HepG2 (cell line): ENCODE measurements around the gene PXT1. TPM values are rescaled to one million over a fixed set of nuclear protein-coding genes. Genes with fewer than 3 reads are reported as not detected.

ENCODE experiments used
- ATAC-seq: fragments of 200-7000 bp; cut with Tn5 transposase; 3 replicates; pipeline ENCODE4 v1.9.1; 2020; ENCODE audit warnings: mild to moderate bottlenecking, moderate library complexity
- BruUV-seq: library from RNA; stranded (reverse); fragments of 400-500 nt; replicated peaks from 2 replicates; lab custom pipeline; 2021; lab: Mats Ljungman, UMichigan
- CTCF ChIA-PET: fragments of 300-600 bp; formaldehyde crosslinking; extraction: SDS; loops from one replicate; lab custom pipeline; 2021; ENCODE audit warnings: low total read pairs, inconsistent platforms, low intra/inter-chr PET ratio; lab: Yijun Ruan, JAX
- POLR2A ChIA-PET: fragments of 350-600 bp; sonication (Branson Sonifier 250); formaldehyde crosslinking; loops from one replicate; lab custom pipeline; 2020; ENCODE audit warnings: antibody characterized with exemption, inconsistent platforms; lab: Yijun Ruan, JAX
- DNase-seq: peaks from one replicate; pipeline ENCODE4 v3.0.0-alpha.2; 2015; ENCODE audit warnings: low spot score
- FAIRE-seq: peaks from 3 replicates; lab custom pipeline; 2011; peaks lifted over from hg19 to GRCh38; lab: Jason Lieb, UNC
- H2AFZ ChIP-seq: one replicate; pipeline ENCODE4 v1.6.1; 2011; ENCODE audit warnings: low read length, inconsistent platforms
- H3K27ac ChIP-seq: fragments of 300-600 bp; 3 replicates; pipeline ENCODE4 v1.8.0; 2011; ENCODE audit warnings: mixed run types, mild to moderate bottlenecking, mixed read lengths, low read length, inconsistent platforms; ENCODE audit not compliant: insufficient read depth; ENCODE audit errors: extremely low read length
- H3K27me3 ChIP-seq, 2 experiments: fragments of 200-600 bp in 1 of 2; 2 replicates in 1 of 2; 3 replicates in 1 of 2; pipeline versions ENCODE4 v1.6.0 to v1.8.0; 2011; ENCODE audit warnings: low read length in 2 of 2, mild to moderate bottlenecking in 2 of 2, moderate library complexity in 2 of 2, inconsistent platforms in 1 of 2; ENCODE audit not compliant: insufficient read depth in 2 of 2, control insufficient read depth in 1 of 2
- H3K36me3 ChIP-seq, 2 experiments: fragments of 200-600 bp in 1 of 2; replicated peaks in 1 of 2; 2 replicates in 1 of 2; 3 replicates in 1 of 2; pipeline versions ENCODE4 v1.5.1 to v1.8.0; 2011; ENCODE audit warnings: low read length in 2 of 2, inconsistent platforms in 1 of 2; ENCODE audit not compliant: insufficient read depth in 2 of 2, control insufficient read depth in 1 of 2
- H3K4me1 ChIP-seq: 2 replicates; pipeline ENCODE4 v1.5.1; 2012; ENCODE audit warnings: low read length, inconsistent platforms; ENCODE audit not compliant: insufficient read depth
- H3K4me2 ChIP-seq: 2 replicates; pipeline ENCODE4 v1.6.0; 2011; ENCODE audit warnings: low read depth, low read length, inconsistent platforms
- H3K4me3 ChIP-seq, 3 experiments: fragments of 200-600 bp in 1 of 3; sonication (generic), shearing (Covaris generic) in 1 of 3; replicated peaks in 1 of 3; 2 replicates each; pipeline ENCODE4 v1.5.1; 2011 to 2016; ENCODE audit warnings: low read length in 3 of 3, inconsistent platforms in 2 of 3, low read depth in 2 of 3, mild to moderate bottlenecking in 2 of 3, control low read depth in 1 of 3, mixed read lengths in 1 of 3; ENCODE audit not compliant: insufficient read depth in 1 of 3
- H3K79me2 ChIP-seq: one replicate; pipeline ENCODE4 v1.6.1; 2011; ENCODE audit warnings: low read length, inconsistent platforms; ENCODE audit not compliant: insufficient read depth
- H3K9ac ChIP-seq: 2 replicates; pipeline ENCODE4 v1.6.0; 2011; ENCODE audit warnings: mild to moderate bottlenecking, low read depth, low read length, inconsistent platforms; ENCODE audit not compliant: insufficient read depth
- H3K9me3 ChIP-seq: 2 replicates; pipeline ENCODE4 v1.5.1; 2012; ENCODE audit warnings: mild to moderate bottlenecking, low read length
- H4K20me1 ChIP-seq: 2 replicates; pipeline ENCODE4 v1.6.0; 2011; ENCODE audit warnings: inconsistent platforms, mild to moderate bottlenecking, low read length, moderate library complexity; ENCODE audit not compliant: insufficient read depth
- MAFG ChIP-seq: sonication (generic); formaldehyde crosslinking; IDR thresholded peaks from 2 replicates; pipeline ENCODE4 v1.5.1; 2020; ENCODE audit warnings: mild to moderate bottlenecking, missing genetic modification reagents
- MEIS2 ChIP-seq: sonication (generic); formaldehyde crosslinking; IDR thresholded peaks from 2 replicates; pipeline ENCODE4 v1.9.0; 2021; ENCODE audit warnings: mild to moderate bottlenecking, missing genetic modification reagents
- MXD4 ChIP-seq: IDR thresholded peaks from 2 replicates; pipeline ENCODE4 v1.6.1; 2016; ENCODE audit warnings: mild to moderate bottlenecking, missing biosample characterization, missing genetic modification reagents
- RNF2 ChIP-seq: fragments of 450-650 bp; conservative IDR thresholded peaks from 2 replicates; pipeline ENCODE4 v1.6.1; 2016; ENCODE audit warnings: low read depth
- SAFB2 ChIP-seq: sonication (generic); formaldehyde crosslinking; IDR thresholded peaks from 2 replicates; pipeline ENCODE4 v1.5.1; 2020; ENCODE audit warnings: missing genetic modification reagents, low read depth, mild to moderate bottlenecking, borderline replicate concordance
- TBX2 ChIP-seq: sonication (generic); formaldehyde crosslinking; IDR thresholded peaks from 2 replicates; pipeline ENCODE4 v1.5.0; 2020; ENCODE audit warnings: missing genetic modification reagents, mild to moderate bottlenecking, borderline replicate concordance
- ZFP36L2 ChIP-seq: sonication (generic); formaldehyde crosslinking; IDR thresholded peaks from 2 replicates; pipeline ENCODE4 v1.4.0; 2020; ENCODE audit warnings: missing genetic modification reagents
- ZNF335 ChIP-seq: sonication (generic); formaldehyde crosslinking; IDR thresholded peaks from 2 replicates; pipeline ENCODE4 v1.4.0; 2020; ENCODE audit warnings: missing genetic modification reagents
- ZNF550 ChIP-seq: sonication (generic); formaldehyde crosslinking; IDR thresholded peaks from 2 replicates; pipeline ENCODE4 v1.4.0; 2020; ENCODE audit warnings: mild to moderate bottlenecking, missing genetic modification reagents, borderline replicate concordance
- ZNF841 ChIP-seq: sonication (generic); formaldehyde crosslinking; IDR thresholded peaks from 2 replicates; pipeline ENCODE4 v1.8.1; 2023; ENCODE audit warnings: missing genetic modification reagents, borderline replicate concordance
- WGBS: methylation state at CpG from one replicate; pipeline ENCODE4 v1.1.6; 2017; ENCODE audit warnings: low lambda C conversion rate; 5-methylcytosine and 5-hydroxymethylcytosine counted together
- in situ Hi-C: cut with HindIII; loops from 2 replicates; pipeline ENCODE4 v1.10.0; 2017; ENCODE audit warnings: low pct_unique_long_range_greater_than_20kb; ENCODE audit not compliant: extremely low pct_ligation_motif_present
- intact Hi-C: fragments of 100-400 bp; cut with micrococcal nuclease; formaldehyde crosslinking; loops from one replicate; pipeline ENCODE4 v1.10.0; 2022; ENCODE audit not compliant: unreplicated experiment
- polyA plus RNA-seq, 8 experiments: library from polyadenylated mRNA; depleted of rRNA in 3 of 8; stranded (reverse) in 7 of 8; unstranded in 1 of 8; fragments of >200 nt; fragmentation: Illumina TruSeq in 4 of 8; extraction: Trizol in 4 of 8; gene quantifications; 2 replicates each; pipeline versions ENCODE4 v1.2.1 to v1.2.3, GENCODE V29; 2011 to 2016; ENCODE audit warnings: low read depth in 4 of 8, missing spikeins in 1 of 8, mixed read lengths in 1 of 8; ENCODE audit not compliant: insufficient read depth in 1 of 8
- total RNA-seq, 5 experiments: library from RNA; depleted of rRNA; stranded (reverse); fragments of >200 nt; fragmentation: Illumina TruSeq; extraction: Trizol; gene quantifications; 2 replicates each; pipeline ENCODE4 v1.2.3, GENCODE V29; 2016; ENCODE audit warnings: low read depth in 1 of 5
- TF ChIP-seq, protein P1 (sequence below): sonication (generic); formaldehyde crosslinking; IDR thresholded peaks from 2 replicates; pipeline ENCODE4 v1.8.0; 2022; ENCODE audit warnings: mild to moderate bottlenecking, missing genetic modification reagents
- TF ChIP-seq, protein P2 (sequence below): sonication (generic); formaldehyde crosslinking; IDR thresholded peaks from 2 replicates; pipeline ENCODE4 v1.4.0; 2020; ENCODE audit warnings: missing genetic modification reagents, borderline replicate concordance
- TF ChIP-seq, protein P3 (sequence below): sonication (generic); formaldehyde crosslinking; IDR thresholded peaks from 2 replicates; pipeline ENCODE4; 2020; ENCODE audit warnings: missing genetic modification reagents, mild to moderate bottlenecking, borderline replicate concordance

PXT1 gene
- total and polyA plus RNA-seq, 2 of the 13 experiments (the other 11 are each of a cell fraction or from before 2014, with no cell fraction given), result 0.04 TPM; not detected in 1

DNA sequence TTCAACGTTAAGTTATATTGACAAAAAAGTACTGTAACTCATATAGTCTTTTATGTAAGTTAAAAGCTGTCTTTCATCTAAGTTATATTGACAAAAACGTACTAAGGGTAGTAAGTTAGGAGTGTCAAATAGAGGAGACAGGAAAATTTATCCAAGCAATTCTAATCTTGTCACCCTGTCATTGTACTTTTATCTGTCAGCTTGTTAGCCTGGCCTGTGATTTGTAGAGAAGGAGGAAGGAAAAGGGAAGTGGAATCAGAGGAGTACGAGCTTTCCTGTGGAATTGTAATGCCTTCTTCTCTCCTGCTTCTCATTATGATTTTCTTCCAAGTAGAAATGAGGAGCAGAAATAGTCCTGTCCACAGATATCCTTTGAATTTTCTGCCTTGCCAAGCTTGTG lies 19.0 kb upstream of the PXT1 start:
- Histone ChIP-seq H2AFZ (no peak overlapping the region), H3K36me3 (peaks cover 0 to under 1% of the 10 kb centered on the region in 2 experiments; a peak in 1 of 5 replicates)
- no peak for ATAC-seq
- TF ChIP-seq MXD4 (CRISPR knock-in tag) (no peak), ZNF550 (CRISPR knock-in tag) (no peak), ZFP36L2 (CRISPR knock-in tag) (no peak), RNF2 (no peak), TBX2 (CRISPR knock-in tag) (no peak), SAFB2 (CRISPR knock-in tag) (no peak), ZNF841 (CRISPR knock-in tag) (no peak), MAFG (CRISPR knock-in tag) (no peak), ZNF335 (CRISPR knock-in tag) (no peak), MEIS2 (CRISPR knock-in tag) (no peak)
- TF ChIP-seq, protein P1, sequence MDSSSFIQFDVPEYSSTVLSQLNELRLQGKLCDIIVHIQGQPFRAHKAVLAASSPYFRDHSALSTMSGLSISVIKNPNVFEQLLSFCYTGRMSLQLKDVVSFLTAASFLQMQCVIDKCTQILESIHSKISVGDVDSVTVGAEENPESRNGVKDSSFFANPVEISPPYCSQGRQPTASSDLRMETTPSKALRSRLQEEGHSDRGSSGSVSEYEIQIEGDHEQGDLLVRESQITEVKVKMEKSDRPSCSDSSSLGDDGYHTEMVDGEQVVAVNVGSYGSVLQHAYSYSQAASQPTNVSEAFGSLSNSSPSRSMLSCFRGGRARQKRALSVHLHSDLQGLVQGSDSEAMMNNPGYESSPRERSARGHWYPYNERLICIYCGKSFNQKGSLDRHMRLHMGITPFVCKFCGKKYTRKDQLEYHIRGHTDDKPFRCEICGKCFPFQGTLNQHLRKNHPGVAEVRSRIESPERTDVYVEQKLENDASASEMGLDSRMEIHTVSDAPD (CRISPR knock-in tag), result no peak
- TF ChIP-seq, protein P2, sequence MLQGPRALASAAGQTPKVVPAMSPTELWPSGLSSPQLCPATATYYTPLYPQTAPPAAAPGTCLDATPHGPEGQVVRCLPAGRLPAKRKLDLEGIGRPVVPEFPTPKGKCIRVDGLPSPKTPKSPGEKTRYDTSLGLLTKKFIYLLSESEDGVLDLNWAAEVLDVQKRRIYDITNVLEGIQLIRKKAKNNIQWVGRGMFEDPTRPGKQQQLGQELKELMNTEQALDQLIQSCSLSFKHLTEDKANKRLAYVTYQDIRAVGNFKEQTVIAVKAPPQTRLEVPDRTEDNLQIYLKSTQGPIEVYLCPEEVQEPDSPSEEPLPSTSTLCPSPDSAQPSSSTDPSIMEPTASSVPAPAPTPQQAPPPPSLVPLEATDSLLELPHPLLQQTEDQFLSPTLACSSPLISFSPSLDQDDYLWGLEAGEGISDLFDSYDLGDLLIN (CRISPR knock-in tag), result no peak
- TF ChIP-seq, protein P3, sequence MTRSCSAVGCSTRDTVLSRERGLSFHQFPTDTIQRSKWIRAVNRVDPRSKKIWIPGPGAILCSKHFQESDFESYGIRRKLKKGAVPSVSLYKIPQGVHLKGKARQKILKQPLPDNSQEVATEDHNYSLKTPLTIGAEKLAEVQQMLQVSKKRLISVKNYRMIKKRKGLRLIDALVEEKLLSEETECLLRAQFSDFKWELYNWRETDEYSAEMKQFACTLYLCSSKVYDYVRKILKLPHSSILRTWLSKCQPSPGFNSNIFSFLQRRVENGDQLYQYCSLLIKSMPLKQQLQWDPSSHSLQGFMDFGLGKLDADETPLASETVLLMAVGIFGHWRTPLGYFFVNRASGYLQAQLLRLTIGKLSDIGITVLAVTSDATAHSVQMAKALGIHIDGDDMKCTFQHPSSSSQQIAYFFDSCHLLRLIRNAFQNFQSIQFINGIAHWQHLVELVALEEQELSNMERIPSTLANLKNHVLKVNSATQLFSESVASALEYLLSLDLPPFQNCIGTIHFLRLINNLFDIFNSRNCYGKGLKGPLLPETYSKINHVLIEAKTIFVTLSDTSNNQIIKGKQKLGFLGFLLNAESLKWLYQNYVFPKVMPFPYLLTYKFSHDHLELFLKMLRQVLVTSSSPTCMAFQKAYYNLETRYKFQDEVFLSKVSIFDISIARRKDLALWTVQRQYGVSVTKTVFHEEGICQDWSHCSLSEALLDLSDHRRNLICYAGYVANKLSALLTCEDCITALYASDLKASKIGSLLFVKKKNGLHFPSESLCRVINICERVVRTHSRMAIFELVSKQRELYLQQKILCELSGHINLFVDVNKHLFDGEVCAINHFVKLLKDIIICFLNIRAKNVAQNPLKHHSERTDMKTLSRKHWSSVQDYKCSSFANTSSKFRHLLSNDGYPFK, result no peak
- TF ChIP-seq, all 625 proteins: peak for 0
- BruUV-seq, result no TSS peak
- Histone ChIP-seq H3K4me2 (no peak overlapping the region), H3K27ac (no peak overlapping the region), H3K79me2 (peaks cover 83% of the 10 kb centered on the region), H4K20me1 (peaks cover 38% of the 10 kb centered on the region), H3K9me3 (no peaks in the 10 kb centered on the region), H3K4me3 (no peak overlapping the region), H3K4me1 (peaks cover 11% of the 10 kb centered on the region), H3K27me3 (no peaks in the 10 kb centered on the region), H3K9ac (no peak overlapping the region)
- intact Hi-C loops (no loop called here), in situ Hi-C loops (no loop called here)
- CTCF ChIA-PET, result no interaction called here
- DNase-seq, result no peak
- whole genome bisulfite sequencing, result 84% methylated on average over 3 of the region's 3 CpGs
- no peak for FAIRE-seq
- POLR2A ChIA-PET, result no interaction called here
